NCI-H2107 treated with DMSO at 0.1 percent for 48 hours (cell line): ENCODE results near the gene COLEC11.

Source experiments
- DNase-seq: peaks from one replicate; lab custom pipeline; 2025; ENCODE audit not compliant: unreplicated experiment; lab: John Stamatoyannopoulos, UW

COLEC11 gene

DNA sequence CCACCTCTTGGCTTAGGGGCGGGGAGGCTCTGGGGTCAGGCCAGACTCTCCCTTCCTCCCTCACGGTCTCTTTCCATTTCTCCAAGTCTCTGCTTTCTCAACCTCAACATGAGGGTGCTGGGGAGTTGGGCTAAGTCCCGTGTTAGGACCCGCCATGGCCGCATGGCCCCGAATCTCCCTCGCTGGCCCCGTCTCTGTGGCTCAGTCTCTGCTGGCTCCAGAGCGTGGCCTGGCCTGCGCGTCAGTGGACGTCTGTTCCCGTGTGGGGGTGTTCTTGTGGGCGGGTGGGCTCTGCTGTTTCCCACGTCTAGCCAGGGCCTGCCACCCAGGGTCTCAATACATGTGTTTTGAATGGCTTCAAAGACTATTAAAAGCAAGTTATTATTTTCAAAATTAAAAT, 75.5 kb downstream of the COLEC11 start:
- DNase-seq: no peak

DNA sequence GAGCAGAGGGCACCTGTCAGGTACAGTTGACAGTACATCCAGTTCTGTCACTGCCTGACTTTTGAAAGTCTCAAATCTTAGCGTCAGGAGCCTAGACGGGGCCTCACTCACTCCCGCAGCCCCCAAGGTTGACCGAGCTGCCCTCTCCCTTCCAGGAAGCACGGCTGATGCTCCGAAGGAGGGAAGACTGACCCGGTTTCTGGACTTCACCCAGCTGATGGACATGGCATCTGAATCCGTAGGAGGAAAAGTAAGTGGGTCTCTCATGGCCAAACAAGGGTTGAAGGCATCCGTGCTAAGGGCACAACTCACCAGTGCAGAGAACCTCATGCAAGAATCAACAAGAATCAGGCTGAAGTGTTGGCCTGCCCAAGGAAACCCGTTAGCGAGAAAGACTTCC, 76.0 kb downstream of the COLEC11 start:
- no peak for DNase-seq

DNA sequence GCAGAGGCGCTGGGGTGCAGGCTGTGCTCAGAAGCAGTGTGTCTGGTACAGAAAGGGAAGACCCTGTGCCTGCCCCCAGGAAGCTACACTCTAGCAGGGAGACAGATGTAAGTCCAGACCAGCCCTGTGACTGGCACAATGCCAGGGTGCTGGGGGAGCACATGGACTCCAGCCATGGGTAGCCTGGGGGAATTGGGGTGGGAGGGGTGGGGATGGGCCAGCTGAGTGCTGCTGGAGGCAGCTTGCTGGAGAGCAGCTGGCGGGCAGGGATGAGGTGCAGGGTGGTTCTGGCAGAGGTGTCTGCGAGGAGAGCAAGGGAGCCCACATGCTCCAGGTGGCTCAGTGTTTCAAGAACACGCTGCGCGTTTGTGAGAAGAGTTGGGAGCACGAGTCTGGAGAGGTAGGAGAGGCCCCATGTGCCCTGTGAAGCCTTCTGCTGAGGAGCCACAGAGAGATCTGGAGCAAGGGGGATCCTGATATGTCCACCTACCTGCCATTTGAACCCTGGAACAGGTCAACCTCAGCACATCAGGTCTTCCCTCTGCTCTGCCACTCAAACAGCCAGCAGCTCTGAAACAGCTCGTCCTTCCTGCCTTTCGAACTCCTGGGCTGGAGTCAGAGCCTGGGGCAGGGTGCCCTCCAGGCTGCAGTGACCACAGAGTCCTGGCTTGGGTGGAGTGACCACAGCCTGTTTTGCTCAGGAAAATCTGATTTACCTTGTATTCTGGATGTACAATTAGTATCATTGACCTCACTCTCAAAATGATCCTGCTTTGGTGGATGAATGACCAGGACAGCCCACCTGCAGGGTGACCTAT, 78.2 kb downstream of the COLEC11 start:
- no peak for DNase-seq

DNA sequence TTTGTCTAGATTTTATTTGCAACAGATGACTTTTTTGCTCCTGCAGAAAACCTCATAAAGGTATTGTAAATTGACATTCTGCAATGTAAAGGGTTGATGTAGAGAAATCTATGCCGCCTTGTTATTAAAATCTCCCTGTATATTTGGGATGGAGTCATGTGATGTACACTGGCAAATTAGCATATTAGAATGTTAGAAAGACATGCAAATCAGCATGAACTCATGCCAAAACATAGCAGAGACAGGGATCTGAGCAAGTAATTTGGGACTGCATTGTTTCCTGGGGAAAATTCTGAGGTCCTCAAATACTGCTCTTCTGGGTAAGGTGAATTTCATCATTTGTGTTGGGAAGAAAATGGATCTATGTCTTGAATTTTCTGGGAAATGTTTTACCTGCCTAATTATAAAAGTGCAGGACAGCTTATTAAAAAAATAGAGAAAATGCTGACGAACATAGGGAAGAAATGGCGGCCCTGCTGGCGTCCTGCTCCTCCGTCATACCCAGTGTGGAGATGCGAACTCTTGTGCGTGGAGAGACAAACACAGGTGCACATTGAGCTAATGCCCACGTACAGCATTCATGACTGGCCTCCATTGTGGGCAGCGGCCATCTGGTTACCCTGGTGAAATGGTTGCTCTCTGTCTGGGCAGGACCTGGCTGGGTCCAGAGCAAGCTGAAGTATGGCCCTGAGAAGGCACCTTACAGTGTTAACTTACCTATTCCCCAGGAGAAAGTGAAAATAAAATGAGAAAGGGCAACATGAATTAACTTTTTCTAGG, 79.3 kb downstream of the COLEC11 start:
- DNase-seq: no peak

DNA sequence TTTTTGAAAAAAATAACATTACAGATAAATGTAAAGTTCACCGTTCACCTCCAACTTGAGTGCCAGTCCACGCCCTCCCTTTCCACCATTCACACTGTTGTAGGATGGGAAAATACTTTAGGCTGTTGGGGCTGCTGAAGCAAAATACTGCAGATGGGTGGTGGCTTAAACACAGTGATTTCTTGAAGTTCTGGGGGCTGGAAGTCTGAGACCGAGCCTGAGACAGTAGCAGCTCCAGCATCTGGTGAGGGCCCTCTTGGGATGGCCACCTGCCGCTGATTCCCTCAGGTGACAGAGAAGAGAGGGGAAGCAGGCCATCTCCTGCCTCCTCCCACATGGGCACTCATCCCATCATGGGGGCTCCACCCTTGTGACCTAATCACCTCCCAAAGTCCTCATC, 80.8 kb downstream of the COLEC11 start:
- DNase-seq: no peak

DNA sequence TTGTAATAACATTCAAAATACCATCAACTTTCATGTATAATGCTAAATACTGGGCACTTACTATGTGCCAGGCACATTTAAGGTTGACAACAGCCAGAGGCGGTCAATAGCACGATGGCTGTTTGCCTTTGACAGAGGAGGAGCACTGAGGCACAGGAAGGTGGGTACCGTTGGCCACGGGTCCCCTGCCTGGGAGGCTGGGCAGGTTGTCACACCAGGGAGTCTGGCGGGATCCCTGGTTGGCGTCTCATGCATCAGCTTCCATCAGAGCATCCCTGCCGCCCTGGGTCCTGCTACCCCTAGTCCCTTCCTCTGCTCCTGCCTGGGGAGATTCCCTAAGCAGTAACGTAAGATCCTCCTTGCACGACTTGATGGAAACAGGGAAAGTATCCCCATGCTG, 82.5 kb downstream of the COLEC11 start:
- DNase-seq: no peak

DNA sequence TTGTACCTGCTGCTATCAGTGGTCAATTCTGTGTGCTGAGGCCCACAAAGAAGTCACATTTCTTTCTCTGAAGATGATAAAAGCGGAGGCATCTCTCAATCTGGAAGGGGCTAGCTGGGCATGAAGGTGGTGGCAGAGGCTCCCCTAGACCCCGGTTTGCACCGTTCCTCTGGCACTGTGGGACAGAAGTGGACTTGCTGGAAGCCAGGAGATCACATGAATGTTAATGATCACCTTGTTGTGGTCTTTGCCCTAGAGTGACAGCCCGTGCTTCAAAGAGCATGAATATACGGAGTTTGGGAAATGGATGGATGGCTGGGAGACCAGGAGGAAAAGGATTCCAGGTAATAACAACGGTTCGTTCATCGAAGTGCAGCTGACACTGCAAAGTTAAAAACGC, 83.3 kb downstream of the COLEC11 start:
- DNase-seq: no peak

DNA sequence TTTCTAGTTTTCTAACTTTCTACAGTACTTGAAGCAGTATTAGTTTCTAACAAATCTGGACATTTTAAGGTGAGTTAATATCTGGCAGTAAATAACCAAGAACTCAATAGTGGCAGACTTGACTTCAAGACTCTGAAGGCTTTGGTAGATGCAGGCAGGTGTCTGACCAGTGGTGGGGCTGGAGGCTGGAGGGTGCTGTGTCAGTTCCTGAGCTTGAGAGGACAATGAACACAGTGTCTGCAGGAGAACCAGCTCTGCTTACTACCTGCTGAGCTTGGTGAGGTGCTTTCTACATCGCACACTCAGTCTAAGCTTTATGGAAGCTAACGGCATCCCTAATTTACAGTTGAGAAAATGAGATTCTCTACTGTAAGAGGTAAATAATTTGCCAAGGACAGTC, 84.3 kb downstream of the COLEC11 start:
- no peak for DNase-seq

DNA sequence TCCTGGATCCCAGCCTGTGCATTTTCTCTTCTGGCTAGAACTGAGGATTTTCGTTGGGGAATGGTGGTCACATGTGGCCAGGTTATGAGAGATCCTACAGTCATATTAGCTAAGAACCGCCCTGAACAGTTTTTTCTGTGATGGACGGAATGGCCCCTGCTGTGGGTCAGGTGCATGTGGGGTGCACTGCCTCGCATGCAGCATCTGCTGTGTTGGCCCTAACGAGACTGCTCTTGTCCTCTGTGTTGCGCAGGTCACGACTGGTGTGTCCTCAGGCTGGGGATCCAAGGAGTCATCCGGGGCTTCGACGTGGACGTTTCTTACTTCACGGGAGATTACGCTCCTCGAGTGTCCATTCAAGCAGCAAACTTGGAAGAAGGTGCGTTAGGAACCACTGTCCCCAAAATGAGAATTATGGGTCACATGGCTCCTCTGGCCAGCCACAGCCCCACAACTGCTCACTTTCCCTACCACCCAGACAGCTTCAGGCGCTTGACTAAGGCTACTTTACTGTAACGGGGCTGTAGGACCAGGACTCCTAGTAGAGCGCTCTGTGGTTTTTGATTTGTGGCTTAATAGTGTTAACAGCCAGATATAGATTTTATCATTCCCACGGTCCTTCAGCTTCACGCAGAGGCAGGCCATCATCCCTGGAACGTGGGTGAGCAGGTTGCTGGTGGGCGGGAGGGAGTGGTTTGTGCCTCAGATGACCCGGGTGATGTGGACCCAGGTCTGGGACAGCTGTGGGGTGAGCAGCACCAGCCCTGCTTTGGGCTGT, 84.9 kb downstream of the COLEC11 start:
- DNase-seq: no peak

DNA sequence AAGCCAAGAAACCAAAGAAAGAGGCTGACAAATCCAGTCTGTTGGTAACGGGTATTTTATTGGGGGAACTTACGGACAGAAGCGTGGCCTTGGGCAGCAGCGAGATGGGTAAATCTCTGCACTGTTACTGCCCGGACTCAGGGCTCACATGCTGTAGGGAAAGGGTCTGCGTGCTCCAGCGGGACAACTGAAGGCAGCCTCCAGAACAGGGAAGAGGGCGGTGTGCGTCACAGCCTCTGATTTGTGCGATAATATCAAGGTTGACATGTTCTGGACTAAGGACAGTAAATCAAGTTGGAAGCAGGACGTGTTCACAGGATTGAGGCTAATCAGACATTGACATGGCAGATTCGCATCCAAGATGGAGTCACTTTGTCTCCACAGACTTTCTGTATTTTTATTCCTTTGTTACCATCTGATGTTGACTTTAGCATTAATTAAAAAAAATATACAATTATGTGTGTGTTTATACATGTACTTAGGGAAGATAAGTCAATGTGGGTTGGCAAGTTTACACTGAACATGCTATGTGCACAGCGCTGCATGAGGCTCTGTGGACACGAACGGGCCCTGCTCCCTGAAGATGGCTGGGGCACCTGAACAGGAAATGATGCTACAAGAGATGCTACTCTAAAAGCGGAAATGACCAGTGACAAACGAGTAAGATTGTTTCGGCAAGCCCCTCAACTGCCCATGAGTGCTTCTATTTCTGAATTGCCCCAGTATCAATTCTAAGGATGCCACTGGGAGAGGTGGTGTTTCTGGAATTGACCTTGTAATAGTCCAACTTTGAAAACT, 85.8 kb downstream of the COLEC11 start:
- DNase-seq: no peak

DNA sequence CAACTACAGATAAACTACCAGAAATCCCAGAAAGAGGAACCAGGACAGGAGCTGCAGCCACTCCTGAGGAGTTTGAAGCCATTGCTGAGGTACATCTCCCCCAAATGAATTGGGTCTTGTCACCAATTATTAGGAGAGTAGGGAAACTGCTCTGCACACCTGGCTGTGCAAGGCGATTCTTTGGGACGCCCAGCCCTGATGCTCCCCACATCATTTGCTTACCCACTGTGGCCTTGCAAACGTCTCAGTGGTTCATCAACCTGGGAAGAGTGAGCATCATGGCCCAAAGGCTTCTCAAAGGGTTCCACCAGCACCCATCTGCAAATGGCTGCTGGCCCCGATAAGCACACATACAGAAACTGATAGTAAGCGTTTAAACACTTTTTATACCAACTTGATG, 86.7 kb downstream of the COLEC11 start:
- no peak for DNase-seq

DNA sequence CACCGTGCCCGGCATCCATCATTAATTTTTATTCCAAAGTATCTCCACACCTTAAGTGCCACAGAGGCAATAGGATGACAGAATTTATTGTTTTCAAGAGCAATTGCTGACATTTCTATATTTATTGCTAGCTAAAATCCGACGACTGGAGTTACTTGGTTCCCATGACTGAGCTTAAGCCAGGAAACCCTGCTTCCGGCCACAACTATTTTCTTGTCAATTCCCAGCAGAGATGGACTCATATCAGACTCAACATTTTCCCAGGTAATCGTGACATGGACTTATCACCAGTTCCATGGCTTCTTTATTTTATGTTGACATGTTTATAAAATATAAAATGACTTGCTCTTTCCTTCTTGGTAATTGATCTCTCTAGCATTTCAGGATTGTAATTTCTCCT, 87.9 kb downstream of the COLEC11 start:
- DNase-seq: no peak

DNA sequence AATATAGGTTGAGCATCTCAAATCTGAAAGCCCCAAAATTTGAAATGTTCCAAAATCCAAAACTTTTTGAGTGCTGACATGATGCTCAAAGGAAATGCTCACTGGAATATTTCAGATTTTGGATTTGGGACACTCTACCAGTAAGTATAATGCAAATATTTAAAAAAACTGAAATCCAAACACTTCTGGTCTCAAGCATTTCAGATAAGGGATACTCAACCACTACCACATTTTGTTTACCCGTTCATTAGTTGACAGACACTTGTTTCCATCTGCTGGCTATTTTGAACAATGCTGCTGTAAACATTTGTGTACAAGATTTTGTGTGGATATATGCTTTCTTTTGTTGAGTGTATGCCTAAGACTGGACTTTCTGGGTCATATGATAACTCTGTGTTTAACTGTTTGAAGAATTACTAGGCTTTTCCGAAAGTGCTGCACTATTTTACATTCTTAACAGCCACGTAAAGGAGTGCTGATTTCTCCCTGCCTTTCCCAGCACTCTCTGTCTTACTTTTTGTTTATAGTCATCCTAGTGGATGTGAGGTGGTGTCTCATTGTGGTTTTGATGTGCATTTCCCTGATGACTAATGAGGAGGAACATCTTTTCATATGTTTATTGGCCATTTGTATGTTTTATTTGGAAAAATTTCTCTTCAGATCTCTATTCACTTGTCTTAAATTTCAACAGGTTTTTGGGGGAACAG, 89.0 kb downstream of the COLEC11 start:
- DNase-seq: no peak

DNA sequence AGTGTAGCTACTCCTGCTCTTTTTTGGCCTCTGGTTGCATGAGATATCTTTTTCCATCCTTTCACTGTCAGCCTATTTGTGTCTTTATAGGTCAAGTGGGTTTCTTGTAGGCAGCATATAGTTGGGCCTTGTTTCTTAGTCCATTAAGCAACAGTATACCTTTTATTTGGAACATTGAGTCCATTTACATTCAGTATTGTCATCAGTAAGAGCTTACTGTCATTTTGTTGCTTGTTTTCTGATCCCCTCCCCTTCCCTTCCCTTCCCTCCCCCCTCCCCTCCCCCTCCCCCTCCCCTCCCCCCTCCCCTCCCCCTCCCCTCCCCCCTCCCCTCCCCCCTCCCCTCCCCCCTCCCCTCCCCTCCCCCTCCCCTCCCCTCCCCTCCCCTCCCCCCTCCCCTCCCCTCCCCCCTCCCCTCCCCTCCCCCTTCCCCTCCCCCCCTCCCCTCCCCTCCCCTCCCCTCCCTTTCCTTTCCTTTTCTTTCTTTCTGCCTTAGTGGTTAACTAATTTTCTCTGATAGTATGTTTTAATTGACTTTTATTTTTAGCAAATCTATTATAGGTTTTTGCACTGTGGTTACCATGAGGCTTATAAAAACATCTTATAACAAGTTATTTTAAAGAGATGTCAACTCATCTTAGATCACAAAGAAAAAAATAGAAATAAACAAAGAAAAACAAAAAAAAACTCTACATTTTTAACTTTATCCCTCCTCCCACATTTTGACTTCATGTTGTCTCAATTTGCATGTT, 95.3 kb downstream of the COLEC11 start:
- no peak for DNase-seq

DNA sequence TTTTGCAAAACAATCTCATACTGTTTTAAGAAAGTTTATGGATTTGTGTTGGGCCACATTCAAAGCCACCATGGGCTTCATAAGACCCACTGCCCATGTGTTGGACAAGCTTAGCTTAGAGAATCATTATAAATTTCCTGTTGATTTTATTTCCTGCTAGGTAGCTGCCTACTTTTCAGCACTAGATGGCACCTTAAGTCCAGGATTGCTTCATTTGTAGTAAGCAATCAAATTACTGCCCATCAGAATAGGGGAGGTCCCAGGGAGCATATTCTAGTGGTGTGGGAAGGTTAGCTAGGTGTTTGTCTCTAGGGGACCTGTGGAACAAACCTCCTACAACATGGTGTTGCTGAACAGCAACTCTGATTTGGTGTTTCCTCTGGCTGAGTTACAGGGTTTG, 97.5 kb downstream of the COLEC11 start:
- DNase-seq: peak; percentile 68
